ENCODE measurements around the gene CPEB2. TPM values are rescaled to one million over a fixed set of nuclear protein-coding genes. Genes with fewer than 3 reads are reported as not detected.

Gene CPEB2
- total and polyA plus RNA-seq, 10 of the 15 experiments (the other 5 are each of a cell fraction or from before 2014, with no cell fraction given), result 0.73 to 8.3 (median 3.7) TPM

DNA sequence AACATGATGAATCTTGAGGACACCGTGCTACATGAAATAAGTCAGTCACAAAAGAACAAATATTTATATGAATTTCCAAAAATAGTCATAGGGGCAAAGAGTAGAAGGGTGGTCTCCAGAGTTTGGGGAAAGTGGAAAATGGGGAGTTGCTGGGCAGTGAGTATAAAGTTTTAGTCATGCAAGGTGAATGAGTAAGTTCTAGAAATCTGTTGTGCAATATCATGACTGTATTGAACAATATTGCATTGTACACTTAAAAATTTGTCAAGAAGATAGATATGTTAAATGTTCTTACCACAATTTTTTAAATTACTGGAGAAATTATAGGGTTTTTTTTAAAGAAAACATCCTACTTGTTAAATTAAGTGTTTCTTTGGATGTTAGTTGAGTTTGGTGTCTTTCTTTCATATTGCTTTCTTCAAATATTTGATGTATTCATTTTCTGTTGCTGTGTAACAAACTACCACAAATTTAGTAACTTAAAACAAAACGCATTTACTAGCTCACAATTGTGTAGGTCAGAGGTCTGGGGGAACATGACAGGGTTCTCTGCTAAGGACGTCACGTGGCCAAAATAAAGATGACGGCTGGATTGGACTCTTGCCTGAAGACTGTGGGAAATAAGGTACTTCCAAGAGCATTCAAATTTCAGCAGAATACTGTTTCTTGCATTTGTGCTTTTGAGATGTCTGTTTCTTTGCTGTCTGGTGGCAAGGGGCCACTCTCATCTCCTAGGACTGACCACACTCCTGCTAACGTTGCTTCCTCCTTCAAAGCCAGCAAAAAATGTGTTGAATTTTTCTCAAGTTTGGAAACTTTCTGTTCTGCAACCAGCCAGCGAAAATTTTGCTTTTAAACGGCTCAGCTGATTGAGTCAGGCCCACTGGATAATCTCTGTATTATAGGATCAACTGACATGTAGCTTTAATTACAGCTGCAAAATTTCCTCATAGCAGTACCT is 76.7 kb downstream of the CPEB2 start:
- intact Hi-C loops (cut with micrococcal nuclease; ENCODE audit: unreplicated experiment) (no loop called here), in situ Hi-C loops (cut with MboI) (no loop called here)
- H3K4me1 ChIP-seq (ENCODE audit: control insufficient read depth, insufficient read depth, low read length), result no peaks in the 10 kb centered on the region
- H3K79me2 ChIP-seq (ENCODE audit: control insufficient read depth, insufficient read depth, low read length), result no peaks in the 10 kb centered on the region
- no peaks in the 10 kb centered on the region; the same call in 2 of the 3 replicates for H3K9me3 ChIP-seq (replicated peaks; ENCODE audit: control insufficient read depth, insufficient read depth, low read length)
- DNase-seq (ENCODE audit: low read depth, low spot score) (no peak), FAIRE-seq (no peak), ATAC-seq (no peak)
- no peak overlapping the region for H3K27ac ChIP-seq (ENCODE audit: control insufficient read depth, insufficient read depth)
- no peaks in the 10 kb centered on the region for H4K20me1 ChIP-seq (ENCODE audit: control insufficient read depth, insufficient read depth)
- no peak overlapping the region for H3K9ac ChIP-seq (ENCODE audit: control insufficient read depth, insufficient read depth, low read length)
- SMC1A ChIA-PET (ENCODE audit: uncharacterized antibody, unreplicated experiment), result no interaction called here
- no peak overlapping the region for H2AFZ ChIP-seq (ENCODE audit: control insufficient read depth, low read depth, low read length)
- CTCF ChIA-PET, result no interaction called here
- RAD21 ChIA-PET (ENCODE audit: unreplicated experiment), result no interaction called here
- no peaks in the 10 kb centered on the region for H3K36me3 ChIP-seq (ENCODE audit: control insufficient read depth in 2 of 2, insufficient read depth in 2 of 2, low read length in 1 of 2)
- POLR2A ChIA-PET, result no interaction called here
- H3K4me3 ChIP-seq, result no peak overlapping the region
- 47% methylated on average over 8 of the region's 8 CpGs for WGBS (ENCODE audit: insufficient coverage, insufficient replicate concordance, low lambda C conversion rate, missing lambda C conversion rate)
- no peaks in the 10 kb centered on the region for H3K27me3 ChIP-seq (replicated peaks in 1 of 2; ENCODE audit: control insufficient read depth in 2 of 2, insufficient read depth in 2 of 2, low read length in 1 of 2)
- BruUV-seq (replicated peaks), result no TSS peak
- no peak overlapping the region for H3K4me2 ChIP-seq (ENCODE audit: control insufficient read depth, insufficient read depth)
- TF ChIP-seq, protein P1, sequence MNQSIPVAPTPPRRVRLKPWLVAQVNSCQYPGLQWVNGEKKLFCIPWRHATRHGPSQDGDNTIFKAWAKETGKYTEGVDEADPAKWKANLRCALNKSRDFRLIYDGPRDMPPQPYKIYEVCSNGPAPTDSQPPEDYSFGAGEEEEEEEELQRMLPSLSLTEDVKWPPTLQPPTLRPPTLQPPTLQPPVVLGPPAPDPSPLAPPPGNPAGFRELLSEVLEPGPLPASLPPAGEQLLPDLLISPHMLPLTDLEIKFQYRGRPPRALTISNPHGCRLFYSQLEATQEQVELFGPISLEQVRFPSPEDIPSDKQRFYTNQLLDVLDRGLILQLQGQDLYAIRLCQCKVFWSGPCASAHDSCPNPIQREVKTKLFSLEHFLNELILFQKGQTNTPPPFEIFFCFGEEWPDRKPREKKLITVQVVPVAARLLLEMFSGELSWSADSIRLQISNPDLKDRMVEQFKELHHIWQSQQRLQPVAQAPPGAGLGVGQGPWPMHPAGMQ (IDR thresholded peaks at IDR 0.05; ENCODE audit: borderline replicate concordance), result no peak
- no peak for TF ChIP-seq ETV6 (conservative IDR thresholded peaks at IDR 0.05 in 1 of 2, IDR thresholded peaks at IDR 0.05 in 1 of 2; ENCODE audit: borderline replicate concordance in 1 of 2, low read depth in 1 of 2)
- no peak for TF ChIP-seq STAT3 (IDR thresholded peaks at IDR 0.05; ENCODE audit: low read depth, low read length)
- TF ChIP-seq POLR2A (IDR thresholded peaks at IDR 0.05; ENCODE audit: low read depth, low read length), result no peak
- TF ChIP-seq, protein P2, sequence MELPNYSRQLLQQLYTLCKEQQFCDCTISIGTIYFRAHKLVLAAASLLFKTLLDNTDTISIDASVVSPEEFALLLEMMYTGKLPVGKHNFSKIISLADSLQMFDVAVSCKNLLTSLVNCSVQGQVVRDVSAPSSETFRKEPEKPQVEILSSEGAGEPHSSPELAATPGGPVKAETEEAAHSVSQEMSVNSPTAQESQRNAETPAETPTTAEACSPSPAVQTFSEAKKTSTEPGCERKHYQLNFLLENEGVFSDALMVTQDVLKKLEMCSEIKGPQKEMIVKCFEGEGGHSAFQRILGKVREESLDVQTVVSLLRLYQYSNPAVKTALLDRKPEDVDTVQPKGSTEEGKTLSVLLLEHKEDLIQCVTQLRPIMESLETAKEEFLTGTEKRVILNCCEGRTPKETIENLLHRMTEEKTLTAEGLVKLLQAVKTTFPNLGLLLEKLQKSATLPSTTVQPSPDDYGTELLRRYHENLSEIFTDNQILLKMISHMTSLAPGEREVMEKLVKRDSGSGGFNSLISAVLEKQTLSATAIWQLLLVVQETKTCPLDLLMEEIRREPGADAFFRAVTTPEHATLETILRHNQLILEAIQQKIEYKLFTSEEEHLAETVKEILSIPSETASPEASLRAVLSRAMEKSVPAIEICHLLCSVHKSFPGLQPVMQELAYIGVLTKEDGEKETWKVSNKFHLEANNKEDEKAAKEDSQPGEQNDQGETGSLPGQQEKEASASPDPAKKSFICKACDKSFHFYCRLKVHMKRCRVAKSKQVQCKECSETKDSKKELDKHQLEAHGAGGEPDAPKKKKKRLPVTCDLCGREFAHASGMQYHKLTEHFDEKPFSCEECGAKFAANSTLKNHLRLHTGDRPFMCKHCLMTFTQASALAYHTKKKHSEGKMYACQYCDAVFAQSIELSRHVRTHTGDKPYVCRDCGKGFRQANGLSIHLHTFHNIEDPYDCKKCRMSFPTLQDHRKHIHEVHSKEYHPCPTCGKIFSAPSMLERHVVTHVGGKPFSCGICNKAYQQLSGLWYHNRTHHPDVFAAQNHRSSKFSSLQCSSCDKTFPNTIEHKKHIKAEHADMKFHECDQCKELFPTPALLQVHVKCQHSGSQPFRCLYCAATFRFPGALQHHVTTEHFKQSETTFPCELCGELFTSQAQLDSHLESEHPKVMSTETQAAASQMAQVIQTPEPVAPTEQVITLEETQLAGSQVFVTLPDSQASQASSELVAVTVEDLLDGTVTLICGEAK (IDR thresholded peaks at IDR 0.05; ENCODE audit: borderline replicate concordance), result no peak
- no peak for TF ChIP-seq GABPA (IDR thresholded peaks at IDR 0.05; ENCODE audit: low read depth)
- TF ChIP-seq HDAC2 (IDR thresholded peaks at IDR 0.05), result no peak
- TF ChIP-seq ASH2L (IDR thresholded peaks at IDR 0.05; ENCODE audit: borderline replicate concordance, low read depth), result no peak
- no peak for TF ChIP-seq POU2F2 (IDR thresholded peaks at IDR 0.05; ENCODE audit: borderline replicate concordance, low read depth, low read length)
- TF ChIP-seq, protein P3, sequence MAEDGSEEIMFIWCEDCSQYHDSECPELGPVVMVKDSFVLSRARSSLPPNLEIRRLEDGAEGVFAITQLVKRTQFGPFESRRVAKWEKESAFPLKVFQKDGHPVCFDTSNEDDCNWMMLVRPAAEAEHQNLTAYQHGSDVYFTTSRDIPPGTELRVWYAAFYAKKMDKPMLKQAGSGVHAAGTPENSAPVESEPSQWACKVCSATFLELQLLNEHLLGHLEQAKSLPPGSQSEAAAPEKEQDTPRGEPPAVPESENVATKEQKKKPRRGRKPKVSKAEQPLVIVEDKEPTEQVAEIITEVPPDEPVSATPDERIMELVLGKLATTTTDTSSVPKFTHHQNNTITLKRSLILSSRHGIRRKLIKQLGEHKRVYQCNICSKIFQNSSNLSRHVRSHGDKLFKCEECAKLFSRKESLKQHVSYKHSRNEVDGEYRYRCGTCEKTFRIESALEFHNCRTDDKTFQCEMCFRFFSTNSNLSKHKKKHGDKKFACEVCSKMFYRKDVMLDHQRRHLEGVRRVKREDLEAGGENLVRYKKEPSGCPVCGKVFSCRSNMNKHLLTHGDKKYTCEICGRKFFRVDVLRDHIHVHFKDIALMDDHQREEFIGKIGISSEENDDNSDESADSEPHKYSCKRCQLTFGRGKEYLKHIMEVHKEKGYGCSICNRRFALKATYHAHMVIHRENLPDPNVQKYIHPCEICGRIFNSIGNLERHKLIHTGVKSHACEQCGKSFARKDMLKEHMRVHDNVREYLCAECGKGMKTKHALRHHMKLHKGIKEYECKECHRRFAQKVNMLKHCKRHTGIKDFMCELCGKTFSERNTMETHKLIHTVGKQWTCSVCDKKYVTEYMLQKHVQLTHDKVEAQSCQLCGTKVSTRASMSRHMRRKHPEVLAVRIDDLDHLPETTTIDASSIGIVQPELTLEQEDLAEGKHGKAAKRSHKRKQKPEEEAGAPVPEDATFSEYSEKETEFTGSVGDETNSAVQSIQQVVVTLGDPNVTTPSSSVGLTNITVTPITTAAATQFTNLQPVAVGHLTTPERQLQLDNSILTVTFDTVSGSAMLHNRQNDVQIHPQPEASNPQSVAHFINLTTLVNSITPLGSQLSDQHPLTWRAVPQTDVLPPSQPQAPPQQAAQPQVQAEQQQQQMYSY (CRISPR knock-in tag; IDR thresholded peaks at IDR 0.05), result no peak
- no peak for TF ChIP-seq FOS (IDR thresholded peaks at IDR 0.05; ENCODE audit: borderline replicate concordance, extremely low read depth, insufficient read length)
- TF ChIP-seq, protein P4, sequence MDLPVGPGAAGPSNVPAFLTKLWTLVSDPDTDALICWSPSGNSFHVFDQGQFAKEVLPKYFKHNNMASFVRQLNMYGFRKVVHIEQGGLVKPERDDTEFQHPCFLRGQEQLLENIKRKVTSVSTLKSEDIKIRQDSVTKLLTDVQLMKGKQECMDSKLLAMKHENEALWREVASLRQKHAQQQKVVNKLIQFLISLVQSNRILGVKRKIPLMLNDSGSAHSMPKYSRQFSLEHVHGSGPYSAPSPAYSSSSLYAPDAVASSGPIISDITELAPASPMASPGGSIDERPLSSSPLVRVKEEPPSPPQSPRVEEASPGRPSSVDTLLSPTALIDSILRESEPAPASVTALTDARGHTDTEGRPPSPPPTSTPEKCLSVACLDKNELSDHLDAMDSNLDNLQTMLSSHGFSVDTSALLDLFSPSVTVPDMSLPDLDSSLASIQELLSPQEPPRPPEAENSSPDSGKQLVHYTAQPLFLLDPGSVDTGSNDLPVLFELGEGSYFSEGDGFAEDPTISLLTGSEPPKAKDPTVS (IDR thresholded peaks at IDR 0.05; ENCODE audit: low read depth, low read length), result no peak

All from GM12878 (cell line).